HCT116 (cell line): ENCODE measurements around the gene RNF166.

Experiments used
- POLR2AphosphoS5 ChIP-seq: IDR thresholded peaks from 2 replicates; pipeline ENCODE4 v1.6.1; 2011; ENCODE audit warnings: mild to moderate bottlenecking, low read depth, low read length, moderate library complexity
- TF ChIP-seq, protein P1 (sequence below), 3 experiments: fragments of 200-600 bp in 1 of 3; sonication (generic) in 1 of 3; IDR thresholded peaks in 2 of 3; conservative IDR thresholded peaks in 1 of 3; 2 replicates each; pipeline ENCODE4 v1.5.1; 2012 to 2017; ENCODE audit warnings: low read depth in 2 of 3, low read length in 2 of 3, antibody characterized with exemption in 1 of 3, borderline replicate concordance in 1 of 3, control low read depth in 1 of 3, mild to moderate bottlenecking in 1 of 3, mixed read lengths in 1 of 3, mixed run types in 1 of 3, moderate library complexity in 1 of 3; ENCODE audit not compliant: insufficient read depth in 1 of 3

DNA sequence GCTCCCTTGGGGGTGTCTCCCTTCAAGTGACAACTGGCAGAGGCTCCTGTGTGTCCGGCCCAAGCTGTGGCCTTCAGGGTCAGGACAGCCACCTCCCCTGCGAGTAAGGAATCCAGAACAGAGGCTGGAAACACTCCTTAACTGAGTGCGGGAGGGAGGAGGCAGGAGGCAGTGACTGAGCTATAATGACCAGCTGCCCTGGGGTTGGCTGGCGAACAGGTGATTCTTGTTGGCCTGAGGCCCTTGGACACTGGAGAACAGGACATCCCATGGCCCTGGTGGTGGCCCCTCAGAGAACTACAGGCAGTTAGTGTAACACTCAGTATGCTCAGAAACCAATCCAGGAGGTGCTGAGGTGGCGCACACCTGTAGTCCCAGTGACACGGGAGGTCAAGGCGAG lies 10.5 kb downstream of the RNF166 start:
- TF ChIP-seq, protein P1, sequence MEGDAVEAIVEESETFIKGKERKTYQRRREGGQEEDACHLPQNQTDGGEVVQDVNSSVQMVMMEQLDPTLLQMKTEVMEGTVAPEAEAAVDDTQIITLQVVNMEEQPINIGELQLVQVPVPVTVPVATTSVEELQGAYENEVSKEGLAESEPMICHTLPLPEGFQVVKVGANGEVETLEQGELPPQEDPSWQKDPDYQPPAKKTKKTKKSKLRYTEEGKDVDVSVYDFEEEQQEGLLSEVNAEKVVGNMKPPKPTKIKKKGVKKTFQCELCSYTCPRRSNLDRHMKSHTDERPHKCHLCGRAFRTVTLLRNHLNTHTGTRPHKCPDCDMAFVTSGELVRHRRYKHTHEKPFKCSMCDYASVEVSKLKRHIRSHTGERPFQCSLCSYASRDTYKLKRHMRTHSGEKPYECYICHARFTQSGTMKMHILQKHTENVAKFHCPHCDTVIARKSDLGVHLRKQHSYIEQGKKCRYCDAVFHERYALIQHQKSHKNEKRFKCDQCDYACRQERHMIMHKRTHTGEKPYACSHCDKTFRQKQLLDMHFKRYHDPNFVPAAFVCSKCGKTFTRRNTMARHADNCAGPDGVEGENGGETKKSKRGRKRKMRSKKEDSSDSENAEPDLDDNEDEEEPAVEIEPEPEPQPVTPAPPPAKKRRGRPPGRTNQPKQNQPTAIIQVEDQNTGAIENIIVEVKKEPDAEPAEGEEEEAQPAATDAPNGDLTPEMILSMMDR (IDR thresholded peaks at IDR 0.05 in 2 of 3, conservative IDR thresholded peaks at IDR 0.05 in 1 of 3; ENCODE audit: borderline replicate concordance in 1 of 3, insufficient read depth in 1 of 3, low read depth in 2 of 3, low read length in 2 of 3) = no peak
- TF ChIP-seq POLR2AphosphoS5 = no peak
